Hematopoietic multipotent progenitor cell treated with erythropoietin and hydrocortisone succinate and interleukin-3 and kit ligand, for 8 days (in vitro differentiated cells): Measurements from ENCODE around the gene OXCT1.
"Not testable (repeated sequence)": the region's sequence is repeated elsewhere in the genome, so short reads cannot be mapped to it uniquely, and the experiment has no call there.

ENCODE experiments used
- DNase-seq: peaks from one replicate; pipeline ENCODE4 v3.0.0-alpha.2; 2015

Gene OXCT1

DNA sequence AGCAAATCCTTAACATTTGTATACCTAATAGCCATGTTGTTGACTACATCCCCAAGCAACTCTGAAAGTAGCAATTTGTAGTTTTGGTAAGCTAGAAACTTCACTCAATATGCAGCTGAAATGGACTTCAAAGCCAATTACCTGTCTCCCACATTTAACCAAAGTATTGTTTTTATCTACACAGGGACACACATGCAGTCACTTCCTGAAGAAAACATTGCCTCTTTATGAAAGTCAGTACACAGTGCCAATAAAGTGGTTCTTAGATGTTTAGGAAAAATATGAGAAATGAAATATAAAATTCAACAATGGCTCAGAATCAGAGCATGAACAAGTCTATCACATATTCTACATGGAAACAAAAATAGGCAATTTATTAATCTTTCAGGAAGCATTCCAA, 49.2 kb downstream of the OXCT1 start:
- no peak for DNase-seq

DNA sequence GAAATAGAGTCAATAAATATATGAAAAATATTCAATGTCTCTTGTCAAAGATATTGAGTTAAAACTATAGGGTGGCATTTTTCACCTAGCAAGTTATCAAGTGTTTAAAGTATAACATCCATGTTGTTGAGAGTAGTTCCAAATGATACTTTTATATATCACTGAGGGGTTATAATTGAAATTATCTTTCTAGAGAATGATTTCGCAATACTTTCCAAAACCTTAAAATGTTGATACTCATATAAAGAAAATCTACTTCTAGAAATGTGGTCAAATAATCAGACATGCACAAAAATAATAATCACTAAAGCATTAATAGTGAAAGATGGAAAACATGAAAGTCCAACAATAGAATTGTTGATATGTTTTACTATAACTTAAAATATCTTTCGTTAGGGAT, 50.1 kb downstream of the OXCT1 start:
- no peak for DNase-seq

DNA sequence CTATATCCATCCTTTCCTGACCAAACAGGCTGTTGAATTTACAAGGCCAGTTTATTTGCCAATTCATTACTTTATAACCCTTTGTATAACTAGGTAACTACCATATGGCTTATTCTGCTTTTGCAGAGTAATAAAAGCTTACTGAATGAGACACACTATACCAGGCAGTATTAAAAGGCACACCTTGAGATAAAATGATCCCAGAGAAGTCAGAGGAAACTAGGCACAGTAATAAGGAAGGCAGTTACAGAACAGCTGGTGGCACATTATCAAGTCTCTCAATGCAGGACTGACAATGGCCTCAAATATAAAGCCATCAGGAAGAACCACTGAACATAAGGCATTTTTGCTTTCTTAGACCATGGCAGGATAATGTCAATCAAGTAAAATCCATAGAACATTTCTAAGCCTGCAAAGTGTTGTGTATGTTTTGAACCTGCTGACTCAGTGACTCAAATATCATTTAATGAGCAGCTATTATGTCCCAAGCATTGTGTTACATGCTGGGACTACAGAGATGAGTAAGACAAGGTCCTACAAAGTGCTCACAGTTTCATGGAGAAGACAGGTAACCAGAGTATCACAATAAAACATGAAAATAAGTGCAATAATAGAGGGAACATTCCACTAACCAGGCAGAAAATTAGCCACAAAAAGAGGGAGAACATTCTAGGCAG, 52.5 kb downstream of the OXCT1 start:
- no peak for DNase-seq

DNA sequence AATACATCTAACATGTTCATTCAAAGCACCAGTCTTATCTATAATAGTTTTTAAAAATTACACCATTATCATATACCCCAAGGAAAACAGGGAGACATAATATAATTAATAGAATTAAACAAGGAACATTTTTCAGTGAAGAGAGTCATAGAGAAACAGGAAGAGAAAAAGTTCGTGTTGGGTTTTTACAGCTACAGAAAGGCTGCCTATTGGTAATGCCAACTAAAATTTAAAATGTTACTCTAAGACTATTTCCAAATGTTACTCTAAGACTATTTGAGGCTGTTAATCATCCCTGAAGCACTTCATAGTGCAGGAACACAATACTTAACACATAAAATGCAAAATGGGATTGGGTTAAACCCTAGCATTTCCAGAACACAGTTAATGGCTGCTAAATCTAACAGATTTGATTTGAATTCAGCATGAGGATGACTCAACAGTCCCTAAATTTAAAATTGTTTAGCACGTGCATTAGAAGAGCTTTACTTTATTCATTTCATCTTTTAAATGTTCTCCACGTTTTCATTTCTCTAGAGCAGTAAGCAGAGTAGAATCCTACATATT, 54.5 kb downstream of the OXCT1 start:
- DNase-seq: no peak

DNA sequence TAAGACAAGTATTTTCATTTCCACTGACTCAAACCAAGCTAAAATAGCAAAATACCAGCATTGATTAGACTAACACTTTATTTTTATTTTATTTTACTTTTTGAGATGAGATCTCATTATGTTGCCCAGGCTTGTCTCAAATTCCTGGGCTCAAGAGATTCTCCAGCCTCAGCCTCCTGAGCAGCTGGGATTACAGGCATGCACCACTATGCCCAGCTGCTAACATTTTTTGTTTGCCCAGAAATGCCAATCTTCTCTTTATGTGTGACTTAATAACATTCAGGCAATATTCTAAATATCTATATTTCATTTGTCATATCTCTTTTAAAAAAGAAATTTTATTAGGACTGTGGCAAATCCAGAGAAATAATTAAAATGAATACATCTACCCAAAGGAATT, 55.0 kb downstream of the OXCT1 start:
- no peak for DNase-seq

DNA sequence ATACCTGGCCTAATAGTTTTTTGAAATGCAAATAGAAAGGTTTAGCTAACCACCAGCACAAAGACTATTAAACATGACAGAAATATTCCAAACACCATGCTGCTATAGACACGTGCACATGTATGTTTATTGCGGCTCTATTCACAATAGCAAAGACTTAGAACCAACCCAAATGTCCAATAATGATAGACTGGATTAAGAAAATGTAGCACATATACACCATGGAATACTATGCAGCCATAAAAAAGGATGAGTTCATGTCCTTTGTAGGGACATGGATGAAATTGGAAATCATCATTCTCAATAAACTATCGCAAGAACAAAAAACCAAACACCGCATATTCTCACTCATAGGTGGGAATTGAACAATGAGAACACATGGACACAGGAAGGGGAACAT, 55.9 kb downstream of the OXCT1 start:
- not testable (repeated sequence) for DNase-seq

DNA sequence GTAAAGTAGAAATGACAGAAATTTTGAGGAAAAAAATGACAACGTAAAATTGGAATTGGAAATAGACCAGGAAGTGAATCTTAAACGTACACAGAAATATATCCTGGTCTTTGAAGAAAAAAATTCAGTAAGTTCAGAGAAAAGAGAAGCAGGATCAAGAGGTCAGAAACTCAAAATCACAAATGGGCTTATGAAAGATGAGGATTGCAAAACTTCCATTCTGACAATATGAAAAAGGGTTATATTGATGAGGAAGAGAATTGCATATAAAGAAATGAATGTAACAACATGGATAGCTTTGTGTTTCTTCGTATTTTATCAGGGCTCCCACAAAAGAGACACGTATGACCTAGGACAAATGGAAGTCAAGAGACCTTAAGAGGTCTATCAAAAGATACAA, 58.1 kb downstream of the OXCT1 start:
- no peak for DNase-seq

DNA sequence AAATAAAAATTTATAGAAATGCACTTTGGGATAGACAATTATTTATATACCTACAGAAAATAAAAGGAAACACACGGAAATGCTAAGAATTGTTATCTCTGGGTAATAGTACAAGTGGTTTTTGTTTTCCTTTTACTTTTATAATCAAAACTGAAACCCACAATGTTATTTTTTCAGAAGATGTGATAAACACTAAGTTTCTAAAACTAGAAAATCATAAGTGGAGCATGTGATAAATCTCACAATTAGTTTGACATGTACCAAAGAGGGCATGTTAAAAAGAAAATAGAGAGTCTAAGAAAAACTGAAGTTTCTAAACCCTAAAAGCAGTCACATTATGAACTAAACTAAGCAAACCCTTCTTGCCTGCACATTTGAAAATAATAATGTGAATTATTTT, 61.1 kb downstream of the OXCT1 start:
- DNase-seq: no peak

DNA sequence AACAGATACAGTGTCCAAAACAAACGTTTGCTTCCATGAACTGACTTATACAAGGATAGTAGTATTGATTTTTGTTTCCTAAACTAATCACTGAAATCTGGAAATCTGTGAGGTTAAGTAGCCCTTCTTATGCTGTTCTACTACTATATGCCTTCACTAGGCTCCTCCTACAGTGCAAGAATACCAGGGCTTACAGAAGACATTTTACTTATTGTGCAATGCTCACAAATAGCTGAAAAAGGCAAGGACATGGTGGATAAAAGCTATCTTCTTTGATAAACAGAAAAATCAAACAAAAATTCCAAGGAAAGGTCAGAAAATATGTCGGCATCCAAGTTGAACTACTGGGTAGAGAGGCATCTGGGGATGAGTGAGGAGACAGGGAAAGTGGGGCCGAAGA, 61.9 kb downstream of the OXCT1 start:
- DNase-seq: no peak

DNA sequence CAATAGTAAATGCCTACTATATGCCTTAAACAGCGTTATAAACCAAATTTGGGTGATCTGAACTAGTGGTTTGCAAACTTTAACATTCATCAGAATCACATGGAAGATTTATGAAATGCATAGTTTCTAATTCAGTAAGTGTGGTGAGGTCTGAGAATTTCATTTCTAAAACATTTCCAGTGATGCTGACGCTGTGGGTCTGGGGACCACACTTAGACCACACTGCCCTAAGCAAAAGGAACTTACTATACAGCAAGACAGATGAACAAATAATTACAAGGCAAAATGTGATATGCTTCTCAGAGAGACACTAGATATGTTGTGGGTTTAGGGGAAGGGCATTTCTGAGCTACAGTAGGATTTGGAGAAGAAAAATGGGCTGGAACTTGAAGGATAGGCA, 72.6 kb downstream of the OXCT1 start:
- no peak for DNase-seq

DNA sequence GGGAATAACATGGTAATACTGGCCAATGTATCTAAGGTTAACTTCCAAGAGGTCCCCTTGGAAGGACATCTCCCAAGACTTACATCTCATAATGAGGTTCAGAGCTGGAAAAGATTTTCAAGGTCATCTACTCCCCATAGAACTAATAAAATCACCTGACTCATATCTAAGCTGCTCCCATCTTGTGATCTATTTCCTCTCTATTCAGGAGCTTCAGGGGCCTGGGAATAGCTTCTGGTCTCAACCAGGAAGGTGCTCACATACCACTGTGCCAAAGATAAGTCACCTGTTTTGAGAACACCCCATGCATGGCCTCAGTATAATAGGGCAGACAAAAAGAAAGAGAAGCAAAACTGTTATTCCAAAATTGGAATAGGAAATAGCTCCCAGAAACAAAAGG, 74.2 kb downstream of the OXCT1 start:
- DNase-seq: no peak

DNA sequence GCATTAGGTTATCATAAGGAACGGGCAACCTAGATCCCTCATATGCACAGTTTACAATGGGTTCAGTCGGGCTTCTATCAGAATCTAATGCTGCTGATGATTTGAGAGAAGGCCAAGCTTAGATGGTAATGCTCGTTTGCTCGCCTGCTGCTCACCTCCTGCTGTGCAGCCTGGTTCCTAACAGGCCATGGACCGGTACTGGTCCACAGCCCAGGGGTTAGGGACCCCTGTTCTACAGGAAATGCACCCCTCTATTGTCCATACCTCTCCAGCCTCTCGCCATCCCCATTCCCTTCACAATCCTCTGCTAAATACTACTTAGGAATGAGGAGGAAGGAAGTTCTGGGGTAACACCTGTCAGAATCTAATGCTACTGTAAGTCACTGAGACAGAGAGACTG, 75.1 kb downstream of the OXCT1 start:
- no peak for DNase-seq

DNA sequence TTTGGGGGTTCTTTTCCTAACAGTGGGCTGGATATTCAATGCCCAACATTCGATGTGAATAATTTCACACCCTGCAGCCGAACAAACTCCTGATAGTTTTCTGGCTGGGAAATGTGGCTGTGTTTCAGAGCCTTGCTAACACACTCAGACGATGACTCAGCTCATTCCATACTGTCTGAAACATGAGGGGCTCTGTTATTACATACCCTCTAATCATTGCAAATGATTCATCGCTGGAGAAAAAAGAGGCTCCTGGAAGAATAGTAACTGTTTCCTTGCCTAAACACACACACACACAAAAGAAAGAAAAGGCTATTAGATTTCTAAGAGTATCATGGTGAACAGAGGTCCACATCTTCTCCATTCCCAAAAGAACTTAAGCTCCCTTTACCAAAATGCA, 75.8 kb downstream of the OXCT1 start:
- DNase-seq: no peak

DNA sequence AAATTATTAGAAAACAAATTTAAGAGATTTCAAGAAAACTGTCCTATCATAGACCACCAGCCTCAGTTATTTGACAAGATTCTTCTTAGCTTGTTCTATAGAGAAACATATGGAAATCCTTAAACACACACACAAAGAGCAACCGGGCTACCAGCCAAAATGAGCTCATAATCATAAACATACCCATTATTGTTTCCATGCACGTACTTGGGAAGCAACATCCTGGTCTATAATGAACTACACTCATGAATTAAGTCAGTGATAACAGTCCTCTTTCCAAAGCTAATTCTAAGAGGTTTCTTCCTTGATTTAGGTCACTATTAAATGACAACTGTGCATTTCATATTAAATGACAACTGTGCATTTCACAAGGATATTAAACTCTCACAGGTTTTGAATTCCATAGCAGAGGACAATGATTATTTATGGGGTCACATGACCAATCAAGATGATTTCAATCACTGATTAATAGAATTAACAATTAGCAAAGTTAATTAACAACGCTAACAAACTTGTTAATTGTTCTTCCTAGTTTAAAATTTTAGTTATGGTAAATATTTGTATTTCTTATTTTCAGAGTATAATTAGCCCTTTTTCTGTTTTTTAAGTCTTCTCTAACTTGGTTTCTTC, 77.0 kb downstream of the OXCT1 start:
- DNase-seq: no peak

DNA sequence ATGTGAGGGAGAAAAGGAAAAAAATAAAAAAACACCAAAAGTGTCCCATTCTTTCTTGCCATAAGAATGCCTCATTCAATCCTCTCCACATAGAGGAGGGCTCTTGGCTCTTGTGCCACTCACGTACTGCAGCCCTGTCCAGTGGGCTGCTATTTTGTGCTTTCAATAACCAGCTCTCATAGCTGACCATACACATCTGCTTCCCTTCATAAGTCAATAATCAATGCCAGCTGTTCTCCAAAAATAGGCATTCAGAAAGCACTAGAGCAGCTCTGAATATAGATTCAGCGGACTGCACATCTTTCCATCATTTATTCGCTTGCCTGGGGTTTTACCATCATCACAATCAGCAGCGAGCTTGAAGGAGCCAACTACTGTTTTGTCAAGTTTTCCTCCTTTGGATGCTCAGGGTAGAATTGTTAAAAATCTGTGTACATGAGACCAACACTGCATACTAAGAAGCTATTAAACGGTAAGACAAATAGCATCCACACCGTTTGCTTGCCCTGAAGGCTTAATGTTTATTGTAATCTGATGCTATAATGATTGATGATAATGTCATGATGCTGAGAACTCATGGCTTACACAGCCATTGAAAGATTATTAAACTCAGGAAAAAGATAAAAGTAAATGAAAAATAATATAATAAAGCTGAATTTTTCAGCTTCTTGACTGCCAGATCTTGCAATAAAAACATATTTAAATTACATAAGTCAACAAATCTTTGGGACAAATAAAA, 80.0 kb downstream of the OXCT1 start:
- no peak for DNase-seq

DNA sequence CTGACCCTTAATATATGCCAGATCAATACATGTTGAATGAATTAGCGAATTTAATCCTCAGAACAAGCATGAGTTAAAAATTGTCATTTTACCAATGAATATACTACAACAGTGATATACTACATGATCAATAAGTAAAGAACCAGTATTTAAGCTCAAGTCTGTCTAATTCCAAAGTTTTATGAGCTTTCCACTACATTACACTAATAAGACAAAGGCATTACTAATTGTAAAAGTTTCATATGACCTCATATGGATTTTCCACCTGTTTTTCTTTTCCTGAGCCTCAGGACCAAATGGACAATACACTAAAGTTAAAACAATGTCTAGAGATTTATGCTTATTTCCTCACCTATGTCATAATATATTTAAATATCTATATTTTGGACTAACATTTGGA, 80.8 kb downstream of the OXCT1 start:
- no peak for DNase-seq

DNA sequence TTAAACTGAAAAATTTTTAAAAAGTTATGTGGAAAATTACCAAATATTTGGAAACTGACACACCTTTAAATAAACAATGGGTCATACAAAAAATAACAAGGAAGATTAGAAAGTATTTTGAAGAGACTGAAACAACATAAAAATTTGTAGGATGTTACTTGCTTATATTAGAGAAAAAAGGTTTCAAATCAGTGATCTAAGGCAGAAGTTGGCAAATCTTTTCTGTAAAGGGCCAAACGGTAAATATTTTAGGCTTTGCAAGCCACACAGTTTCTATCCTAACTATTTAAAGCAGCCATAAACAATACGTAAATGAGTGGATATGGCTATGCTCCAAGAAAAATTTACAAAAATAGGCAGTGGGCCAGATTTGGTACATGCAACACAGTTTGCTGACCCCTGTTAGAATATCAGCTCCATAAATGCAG, 81.3 kb downstream of the OXCT1 start:
- DNase-seq: no peak

DNA sequence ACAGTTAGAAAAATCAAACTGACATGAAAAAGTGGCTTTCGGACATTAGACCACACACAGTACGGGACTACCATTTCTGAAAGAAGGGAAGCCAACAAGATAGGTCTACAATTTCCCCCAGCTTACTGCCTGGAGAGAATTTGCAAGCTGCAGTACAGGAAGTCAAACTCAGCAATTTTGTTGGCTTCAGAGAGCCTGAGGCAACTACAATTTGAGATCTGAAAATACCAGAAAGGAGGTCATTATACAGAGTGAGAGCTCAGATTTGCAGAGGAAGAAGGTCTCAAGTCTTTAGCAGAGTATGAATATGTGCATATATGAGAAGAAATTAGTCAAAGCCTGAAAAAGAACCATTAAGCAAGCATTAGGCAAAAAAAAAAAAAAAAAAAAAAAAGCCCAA, 83.0 kb downstream of the OXCT1 start:
- no peak for DNase-seq

DNA sequence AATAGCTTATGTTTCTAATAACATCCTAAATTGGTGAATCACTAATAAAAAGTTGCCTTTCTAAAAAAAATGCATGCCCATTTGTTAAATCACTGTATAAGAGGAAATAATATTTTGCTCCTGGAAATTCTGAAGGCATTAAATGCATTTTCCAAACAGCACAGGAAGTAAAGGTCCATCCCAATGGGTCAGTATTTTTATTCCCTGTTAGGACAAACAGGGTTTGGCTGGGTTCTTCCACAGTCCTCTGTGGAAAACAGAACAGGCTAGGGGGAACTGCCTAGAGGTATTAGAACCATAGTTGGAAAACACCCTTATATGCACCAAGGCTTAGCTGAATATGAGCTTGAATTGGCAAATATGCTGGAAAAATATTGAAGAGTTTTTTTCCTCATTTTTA, 85.2 kb downstream of the OXCT1 start:
- no peak for DNase-seq

DNA sequence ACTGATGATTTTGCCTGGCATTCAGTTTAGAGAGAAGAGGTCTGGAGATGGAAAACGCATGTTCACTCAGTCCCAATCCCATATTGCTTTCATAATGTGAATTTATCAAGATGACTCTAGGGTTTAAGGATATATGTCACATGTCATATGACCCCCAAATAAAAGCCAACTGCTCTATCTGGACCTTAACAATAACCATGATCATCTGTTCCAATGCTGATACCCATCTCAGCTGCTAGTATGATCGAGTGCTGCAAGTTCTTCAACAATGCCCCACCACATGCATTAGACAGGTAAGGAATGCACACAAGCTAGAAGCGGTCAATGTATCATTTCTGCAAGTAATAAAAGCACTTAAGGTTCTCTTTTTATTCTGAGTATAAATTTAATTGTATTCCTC, 91.8 kb downstream of the OXCT1 start:
- no peak for DNase-seq

DNA sequence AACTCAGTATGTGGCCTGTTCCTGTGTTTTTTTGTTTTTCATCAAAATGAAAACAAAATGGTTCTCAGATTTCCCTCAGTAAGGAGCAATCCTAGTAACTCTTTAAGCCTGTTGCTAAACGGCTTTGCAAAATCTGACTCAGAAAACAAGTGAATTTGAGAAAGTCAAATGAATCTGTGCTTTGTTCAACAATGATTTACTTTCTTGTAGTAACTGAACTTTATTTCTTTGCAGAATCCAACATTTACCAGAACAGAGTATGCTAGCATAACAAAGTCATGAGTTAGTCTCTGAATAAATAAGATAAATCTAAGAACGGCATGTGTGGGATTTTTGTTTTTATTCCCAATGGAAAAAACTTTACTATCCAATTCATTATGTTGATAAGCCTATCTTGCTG, 93.8 kb downstream of the OXCT1 start:
- no peak for DNase-seq

DNA sequence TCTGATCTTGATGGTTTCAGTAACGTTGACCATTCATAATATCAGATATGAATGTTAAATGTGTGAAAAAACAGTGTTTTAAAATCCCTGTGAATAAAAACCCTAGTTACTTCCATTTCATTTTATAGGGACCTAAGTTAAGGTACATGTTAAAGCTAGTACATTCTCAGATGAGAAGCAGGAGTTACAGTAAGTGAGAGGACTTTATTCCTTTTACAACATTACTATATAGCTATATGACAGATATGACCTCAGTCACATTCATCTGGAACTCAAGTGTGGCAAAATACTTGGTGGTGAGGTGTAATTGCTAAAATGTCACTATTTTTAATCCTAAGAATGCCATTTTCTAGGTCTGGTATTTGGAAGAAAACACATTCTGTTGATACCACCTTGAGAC, 96.4 kb downstream of the OXCT1 start:
- no peak for DNase-seq

DNA sequence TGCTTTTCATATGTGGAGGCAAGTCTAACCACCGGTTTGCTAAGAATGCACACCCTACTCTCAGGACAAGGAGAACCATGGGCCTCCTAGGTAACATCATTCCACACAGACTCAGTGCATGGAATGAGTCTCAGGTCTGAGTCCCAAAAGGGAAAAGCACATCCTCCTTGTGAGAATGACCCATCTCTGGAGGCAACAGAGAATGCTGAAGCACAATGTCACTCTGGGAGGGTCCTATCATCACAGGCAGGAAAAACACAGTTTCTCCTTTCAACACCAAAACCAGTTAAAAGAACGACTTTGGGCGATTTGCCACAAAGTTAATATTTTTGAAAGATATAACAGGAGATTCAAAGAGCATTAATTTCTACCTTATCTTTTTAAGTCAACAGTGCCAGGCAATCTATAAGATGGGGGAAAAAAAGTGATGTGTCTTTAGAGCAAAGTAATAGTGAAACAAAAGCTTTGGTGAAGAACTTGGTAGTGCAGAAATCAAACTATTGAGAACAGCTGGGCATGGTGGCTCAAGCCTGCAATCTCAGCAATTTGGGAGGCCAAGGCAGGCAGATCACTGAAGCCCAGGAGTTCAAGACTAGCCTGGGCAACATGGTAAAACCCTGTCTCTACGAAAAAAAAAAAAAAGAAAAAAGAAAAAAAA, 97.3 kb downstream of the OXCT1 start:
- DNase-seq: no peak

DNA sequence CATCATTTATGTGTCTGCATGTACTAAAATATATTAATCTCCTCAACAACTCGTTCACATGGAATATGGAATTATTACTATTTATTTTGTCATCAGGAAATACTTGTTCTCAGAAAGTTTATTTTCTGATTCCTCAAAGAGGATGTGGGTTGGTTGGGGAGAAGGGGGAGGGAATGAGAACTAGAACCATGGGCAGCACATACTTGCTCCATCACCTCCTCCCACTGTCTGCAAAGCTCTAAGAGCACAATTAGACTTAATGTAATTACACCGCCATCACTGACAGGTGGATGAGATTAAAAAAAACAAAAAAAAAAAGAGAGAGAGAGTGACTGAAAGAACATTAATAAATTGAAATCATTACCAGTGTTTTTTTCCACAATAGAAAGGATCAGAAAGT, 98.2 kb downstream of the OXCT1 start:
- DNase-seq: no peak
